Activated naive CD4-positive, alpha-beta T cell treated with anti-CD3 and anti-CD28 coated beads, Interleukin-2, amount 50 U/mL, for 24 hours (primary cell): ENCODE measurements around the gene SSTR1.
A peak's percentile ranks its signal among the peaks of the same experiment; 100 is the strongest.

Experiments
- H3K27ac Mint-ChIP-seq: one replicate; pipeline ENCODE4 v1.8.0; 2021; ENCODE audit warnings: mild to moderate bottlenecking, mixed read lengths
- H3K27me3 Mint-ChIP-seq: one replicate; pipeline ENCODE4 v1.8.0; 2021; ENCODE audit warnings: mixed read lengths
- H3K36me3 Mint-ChIP-seq: one replicate; pipeline ENCODE4 v1.8.0; 2021; ENCODE audit warnings: mixed read lengths
- H3K4me1 Mint-ChIP-seq: one replicate; pipeline ENCODE4 v1.8.0; 2021; ENCODE audit warnings: mixed read lengths
- H3K4me3 Mint-ChIP-seq: one replicate; pipeline ENCODE4 v1.8.0; 2021; ENCODE audit warnings: mild to moderate bottlenecking, mixed read lengths
- H3K9me3 Mint-ChIP-seq: one replicate; pipeline ENCODE4 v1.8.0; 2021; ENCODE audit warnings: mixed read lengths

SSTR1 gene

DNA sequence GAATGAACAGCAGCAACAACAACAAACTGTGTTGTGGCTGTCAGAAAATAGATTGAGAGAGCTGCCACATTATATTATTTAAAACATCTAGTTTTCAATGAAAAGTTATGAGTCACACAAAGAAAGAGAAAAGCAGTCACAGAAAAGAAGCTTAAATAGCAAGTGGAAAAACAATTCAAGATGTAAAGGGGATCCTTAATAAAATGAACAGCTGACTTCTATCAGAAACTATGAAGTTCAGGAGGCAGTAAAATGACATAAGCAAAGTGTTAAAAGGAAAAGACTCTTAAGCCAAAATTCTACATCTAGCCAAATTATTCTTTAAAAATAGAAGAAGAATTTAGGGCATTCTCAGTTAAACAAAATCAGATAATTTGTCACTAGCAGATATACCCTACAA lies 42.6 kb downstream of the SSTR1 start:
- Mint-ChIP-seq H3K9me3 (no peaks in the 10 kb centered on the region), H3K27ac (no peak overlapping the region), H3K36me3 (no peaks in the 10 kb centered on the region), H3K4me3 (no peak overlapping the region), H3K27me3 (peaks cover 11% of the 10 kb centered on the region), H3K4me1 (no peaks in the 10 kb centered on the region)

DNA sequence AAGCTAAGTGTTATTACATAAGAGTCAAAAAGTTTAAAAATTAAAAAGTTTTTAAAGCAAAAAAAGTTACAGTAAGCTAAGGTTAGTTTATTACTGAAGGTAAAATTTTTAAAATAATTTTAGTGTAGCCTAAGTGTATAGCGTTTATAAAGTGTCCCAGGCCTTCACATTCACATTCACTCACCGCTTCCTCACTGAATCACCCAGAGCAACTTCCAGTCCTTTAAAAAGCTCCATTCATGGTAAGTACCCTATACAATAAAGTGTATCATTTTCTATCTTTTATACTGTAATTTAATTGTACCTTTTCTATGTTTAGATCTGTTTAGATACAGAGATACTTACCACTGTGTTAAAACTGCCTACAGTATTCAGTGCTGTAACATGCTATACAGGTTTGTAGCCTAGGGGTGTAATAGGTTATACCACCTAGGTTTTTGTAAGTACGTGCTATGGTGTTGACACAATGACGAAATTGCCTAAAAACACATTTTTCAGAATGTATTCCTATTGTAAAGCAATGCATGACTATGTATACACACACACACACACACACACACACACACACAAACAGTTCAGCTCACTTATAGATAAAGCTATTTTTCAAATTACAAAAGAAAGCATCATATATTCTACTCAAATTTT lies 44.5 kb downstream of the SSTR1 start:
- Mint-ChIP-seq H3K27ac (no peak overlapping the region), H3K27me3 (peaks cover 19% of the 10 kb centered on the region), H3K9me3 (no peaks in the 10 kb centered on the region), H3K36me3 (no peaks in the 10 kb centered on the region), H3K4me3 (no peak overlapping the region), H3K4me1 (no peaks in the 10 kb centered on the region)

- Mint-ChIP-seq H3K36me3 (no peaks in the 10 kb centered on the region), H3K27me3 (peaks cover 20% of the 10 kb centered on the region), H3K4me1 (no peaks in the 10 kb centered on the region), H3K9me3 (no peaks in the 10 kb centered on the region), H3K27ac (no peak overlapping the region), H3K4me3 (no peak overlapping the region)
These were observed 46.0 kb downstream of the SSTR1 start for GRCh38 chr14:38253676-38254075.

DNA sequence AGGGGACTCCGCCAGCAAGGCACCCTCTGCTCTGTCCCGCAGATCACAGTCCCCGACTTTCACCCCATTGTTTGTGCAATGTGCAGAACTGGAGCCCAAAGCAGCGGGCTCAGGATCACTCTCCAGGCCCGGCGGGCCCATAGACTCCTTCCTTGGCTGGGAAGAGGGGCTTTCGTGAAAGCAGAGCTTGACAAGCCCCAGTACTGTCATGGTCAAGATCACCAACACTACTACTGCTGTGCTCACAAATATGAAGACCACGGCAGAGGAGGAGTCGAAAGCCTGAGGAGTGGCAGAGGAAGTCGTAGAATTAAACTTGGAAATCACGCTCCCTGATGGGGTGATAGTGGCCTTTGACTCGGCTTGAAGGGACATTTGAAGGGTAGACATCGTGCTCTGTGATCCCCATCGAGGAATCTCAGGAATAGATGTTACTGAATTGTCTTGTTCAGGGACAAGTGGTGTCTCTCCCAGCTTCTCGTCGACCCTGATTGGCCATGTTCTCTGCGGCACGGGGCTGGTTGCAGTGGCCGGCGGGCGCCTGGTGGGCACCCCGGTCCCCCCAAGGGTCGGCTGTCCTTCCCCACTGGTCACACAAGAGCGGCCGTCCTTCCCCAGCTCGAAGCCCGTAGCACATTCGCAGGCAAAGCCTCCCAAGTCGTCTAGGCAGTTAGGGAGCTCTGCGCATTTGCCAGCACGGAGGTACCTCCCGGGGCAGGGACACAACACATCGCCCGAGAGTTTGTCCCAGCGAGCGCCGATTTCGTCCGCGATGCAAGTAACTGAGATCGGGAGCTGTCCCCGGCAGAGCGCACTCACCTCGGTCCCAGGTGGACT lies 47.1 kb downstream of the SSTR1 start:
- H3K4me1 Mint-ChIP-seq = no peaks in the 10 kb centered on the region
- no peak overlapping the region for H3K27ac Mint-ChIP-seq
- no peaks in the 10 kb centered on the region for H3K9me3 Mint-ChIP-seq
- peak overlapping the region; percentile 41 for H3K4me3 Mint-ChIP-seq
- H3K36me3 Mint-ChIP-seq = no peaks in the 10 kb centered on the region
- peaks cover 20% of the 10 kb centered on the region for H3K27me3 Mint-ChIP-seq

GRCh38 chr14:38255408-38255672 lies 47.6 kb downstream of the SSTR1 start:
- Mint-ChIP-seq H3K36me3 (no peaks in the 10 kb centered on the region), H3K27me3 (peaks cover 24% of the 10 kb centered on the region), H3K4me3 (no peak overlapping the region), H3K9me3 (no peaks in the 10 kb centered on the region), H3K27ac (no peak overlapping the region), H3K4me1 (no peaks in the 10 kb centered on the region)

GRCh38 chr14:38255673-38256532 lies 48.2 kb downstream of the SSTR1 start, which contains the start of gene CLEC14A:
Gene CLEC14A, minus strand, starts transcription at chr14:38256093. Its CDS starts 71 bp downstream, at chr14:38256022.
- Mint-ChIP-seq H3K27ac (no peak within 1 kb of the TSS), H3K27me3 (peaks cover 27% of the 10 kb centered on the region), H3K4me1 (no peaks in the 10 kb centered on the region), H3K36me3 (no peaks in the 10 kb centered on the region), H3K4me3 (peak within 1 kb of the TSS; percentile 77), H3K9me3 (no peaks in the 10 kb centered on the region)

DNA sequence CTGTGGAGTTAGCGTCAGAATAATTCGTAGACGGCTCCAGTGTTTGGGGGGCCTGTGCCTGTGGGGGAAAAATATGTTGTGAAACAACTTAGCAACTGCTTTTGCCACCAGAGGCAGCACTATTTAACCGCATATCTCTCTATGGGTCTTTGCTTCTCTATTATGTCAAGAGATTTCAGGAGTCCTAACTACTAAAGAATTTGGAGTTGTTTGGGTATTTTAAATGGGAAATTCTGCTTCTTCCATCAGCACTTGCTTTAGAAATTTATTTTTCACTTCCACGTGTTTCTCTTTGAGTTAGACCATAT lies 48.8 kb downstream of the SSTR1 start:
- Mint-ChIP-seq H3K36me3 (no peaks in the 10 kb centered on the region), H3K27me3 (peaks cover 27% of the 10 kb centered on the region), H3K4me1 (no peaks in the 10 kb centered on the region), H3K27ac (no peak overlapping the region), H3K4me3 (peak overlapping the region; percentile 77), H3K9me3 (peaks cover 1% of the 10 kb centered on the region)

DNA sequence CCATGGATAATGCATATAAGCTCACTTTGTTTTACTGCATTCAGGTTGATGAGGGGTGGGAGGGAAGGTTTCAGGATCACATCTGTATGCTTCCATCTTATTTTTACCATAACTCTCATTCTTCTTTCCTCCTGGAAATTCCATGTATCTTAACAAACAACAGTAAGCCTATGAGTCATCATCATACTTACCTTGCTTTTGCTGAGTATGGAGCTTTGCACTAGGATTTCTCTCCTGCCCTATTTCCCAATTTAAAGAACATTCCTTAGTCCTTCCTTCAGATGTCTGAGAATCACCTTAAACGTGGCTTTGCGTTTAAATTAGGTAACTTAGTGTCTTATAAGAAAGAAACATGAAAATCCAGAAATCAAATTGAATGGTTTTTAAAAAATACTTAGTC lies 49.8 kb downstream of the SSTR1 start:
- H3K9me3 Mint-ChIP-seq = peaks cover 11% of the 10 kb centered on the region
- no peaks in the 10 kb centered on the region for H3K36me3 Mint-ChIP-seq
- no peak overlapping the region for H3K27ac Mint-ChIP-seq

DNA sequence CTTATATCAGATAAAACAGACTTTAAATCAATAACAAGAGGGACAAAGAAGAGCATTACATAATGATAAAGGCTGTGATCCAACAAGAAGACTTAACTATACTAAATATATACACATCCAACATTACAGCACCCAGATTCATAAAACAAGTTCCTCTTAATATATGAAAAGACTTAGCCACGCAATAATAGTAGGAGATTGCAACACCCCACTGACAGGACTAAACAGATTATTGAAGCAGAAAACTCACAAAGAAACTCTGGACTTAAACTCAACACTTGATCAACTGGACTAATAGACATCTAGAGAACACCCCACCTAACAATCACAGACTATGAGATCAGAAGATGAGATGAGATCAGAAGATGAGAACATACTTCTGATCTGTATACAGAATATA lies 53.9 kb downstream of the SSTR1 start:
- Mint-ChIP-seq H3K27me3 (peaks cover 13% of the 10 kb centered on the region), H3K36me3 (no peaks in the 10 kb centered on the region)

More for the DNA sequence above, 49.8 kb downstream of the SSTR1 start:
- H3K4me1 Mint-ChIP-seq = no peaks in the 10 kb centered on the region
- H3K4me3 Mint-ChIP-seq = no peak overlapping the region
- H3K27me3 Mint-ChIP-seq = peaks cover 25% of the 10 kb centered on the region

More for the DNA sequence above, 53.9 kb downstream of the SSTR1 start:
- Mint-ChIP-seq H3K9me3 (peaks cover 16% of the 10 kb centered on the region), H3K4me1 (no peaks in the 10 kb centered on the region), H3K4me3 (no peak overlapping the region), H3K27ac (no peak overlapping the region)
